Subcutaneous abdominal adipose tissue (tissue), 5 donors: ENCODE measurements around the gene MROH9.

Experiments used
- H3K27ac ChIP-seq: one replicate; pipeline ENCODE4 v1.7.0; 2013; ENCODE audit warnings: low read depth, mild to moderate bottlenecking, inconsistent platforms, low read length, moderate library complexity
- H3K27me3 ChIP-seq, 5 donors: one replicate each; pipeline ENCODE4 v1.7.0; 2013; ENCODE audit warnings: low read length in 5 of 5, inconsistent platforms in 1 of 5; ENCODE audit not compliant: control insufficient read depth in 5 of 5, insufficient read depth in 4 of 5
- H3K36me3 ChIP-seq, 5 donors: one replicate each; pipeline ENCODE4 v1.7.0; 2013; ENCODE audit warnings: low read length in 5 of 5; ENCODE audit not compliant: control insufficient read depth in 5 of 5, insufficient read depth in 5 of 5
- H3K4me1 ChIP-seq, 5 donors: one replicate each; pipeline ENCODE4 v1.7.0; 2013; ENCODE audit warnings: low read length in 5 of 5, mild to moderate bottlenecking in 3 of 5, moderate library complexity in 1 of 5; ENCODE audit not compliant: control insufficient read depth in 5 of 5, insufficient read depth in 5 of 5
- H3K4me3 ChIP-seq, 5 donors: one replicate each; pipeline ENCODE4 v1.7.0; 2013; ENCODE audit warnings: low read length in 5 of 5, low read depth in 1 of 5
- H3K9ac ChIP-seq, 5 donors: one replicate each; pipeline ENCODE4 v1.7.0; 2013; ENCODE audit warnings: low read length in 5 of 5, mild to moderate bottlenecking in 4 of 5, moderate library complexity in 3 of 5
- H3K9me3 ChIP-seq, 5 donors: one replicate each; pipeline ENCODE4 v1.7.0; 2013; ENCODE audit warnings: low read length in 5 of 5; ENCODE audit not compliant: control insufficient read depth in 5 of 5
- donor health status: healthy.
- donor health status: healthy.
- donor health status: healthy.
- donor health status: healthy.
- donor health status: healthy.

MROH9 gene

GRCh38 chr1:171107262-171107940 lies 172.1 kb downstream of the MROH9 start:
- H3K27ac ChIP-seq: no peak overlapping the region
- H3K27me3 ChIP-seq: no peaks in the 10 kb centered on the region
- no peak overlapping the region for H3K4me3 ChIP-seq
- H3K36me3 ChIP-seq: no peaks in the 10 kb centered on the region
- H3K9ac ChIP-seq: peak overlapping the region in 1 of 5 donors; percentile 34
- H3K4me1 ChIP-seq: peaks cover 3 to 33% (median 29%) of the 10 kb centered on the region in 5 donors
- H3K9me3 ChIP-seq: no peaks in the 10 kb centered on the region

- Histone ChIP-seq H3K4me1 (peaks cover 3 to 33% (median 29%) of the 10 kb centered on the region in 5 donors), H3K9ac (peak overlapping the region in 1 of 5 donors; percentile 34), H3K9me3 (no peaks in the 10 kb centered on the region), H3K36me3 (no peaks in the 10 kb centered on the region), H3K27me3 (no peaks in the 10 kb centered on the region), H3K27ac (peak overlapping the region; percentile 35), H3K4me3 (no peak overlapping the region)
These were observed 172.6 kb downstream of the MROH9 start for GRCh38 chr1:171107969-171108368.

GRCh38 chr1:171109966-171110365 lies 174.6 kb downstream of the MROH9 start:
- Histone ChIP-seq H3K4me3 (no peak overlapping the region), H3K36me3 (no peaks in the 10 kb centered on the region), H3K27ac (no peak overlapping the region), H3K4me1 (peaks cover 8 to 47% (median 39%) of the 10 kb centered on the region in 5 donors), H3K9me3 (no peaks in the 10 kb centered on the region), H3K9ac (no peak overlapping the region), H3K27me3 (no peaks in the 10 kb centered on the region)

GRCh38 chr1:171110621-171111326 lies 175.4 kb downstream of the MROH9 start:
- Histone ChIP-seq H3K9ac (peak overlapping the region in 1 of 5 donors; percentile 11), H3K4me3 (peak overlapping the region in 1 of 5 donors; percentile 23), H3K27ac (peak overlapping the region; percentile 34), H3K9me3 (no peaks in the 10 kb centered on the region), H3K4me1 (peaks cover 8 to 52% (median 46%) of the 10 kb centered on the region in 5 donors), H3K27me3 (no peaks in the 10 kb centered on the region), H3K36me3 (no peaks in the 10 kb centered on the region)

GRCh38 chr1:171112119-171112518 lies 176.8 kb downstream of the MROH9 start:
- no peak overlapping the region for H3K27ac ChIP-seq
- H3K4me3 ChIP-seq: no peak overlapping the region
- no peaks in the 10 kb centered on the region for H3K36me3 ChIP-seq
- H3K27me3 ChIP-seq: no peaks in the 10 kb centered on the region
- H3K9ac ChIP-seq: no peak overlapping the region
- no peaks in the 10 kb centered on the region for H3K9me3 ChIP-seq
- peaks cover 8 to 56% (median 47%) of the 10 kb centered on the region in 5 donors for H3K4me1 ChIP-seq

- H3K27me3 ChIP-seq: no peaks in the 10 kb centered on the region
- H3K9me3 ChIP-seq: no peaks in the 10 kb centered on the region
- no peak overlapping the region for H3K27ac ChIP-seq
- no peak overlapping the region for H3K4me3 ChIP-seq
- H3K9ac ChIP-seq: no peak overlapping the region
- peaks cover 8 to 46% (median 39%) of the 10 kb centered on the region in 5 donors for H3K4me1 ChIP-seq
- no peaks in the 10 kb centered on the region for H3K36me3 ChIP-seq
These were observed 178.0 kb downstream of the MROH9 start for GRCh38 chr1:171113382-171113781.
